BE2C (cell line): Measurements from ENCODE around the gene SLC2A1.

Source experiments
- DNase-seq: peaks from one replicate; pipeline ENCODE4 v3.0.0-alpha.2; 2020
- H3K27me3 ChIP-seq: fragments of 250-450 bp; sonication (Bioruptor Pico); 2 replicates; pipeline ENCODE4 v1.5.1; 2020; ENCODE audit warnings: mild to moderate bottlenecking
- H3K36me3 ChIP-seq: fragments of 250-450 bp; sonication (Bioruptor Pico); 2 replicates; pipeline ENCODE4 v1.5.1; 2020; ENCODE audit warnings: mild to moderate bottlenecking
- H3K4me1 ChIP-seq: fragments of 250-450 bp; sonication (Bioruptor Pico); 2 replicates; pipeline ENCODE4 v1.5.1; 2020
- H3K4me3 ChIP-seq: 2 replicates; pipeline ENCODE4 v1.5.1; 2011; ENCODE audit warnings: low read depth, low read length
- H3K9me3 ChIP-seq: fragments of 250-450 bp; sonication (Bioruptor Pico); 2 replicates; pipeline ENCODE4 v1.5.1; 2020
- CTCF ChIP-seq: IDR thresholded peaks from 2 replicates; pipeline ENCODE4 v1.5.1; 2012; ENCODE audit warnings: mild to moderate bottlenecking, low read depth, low read length

The SLC2A1 gene

GRCh38 chr1:43002116-43002515 lies 43.4 kb upstream of the SLC2A1 start:
- no peak for TF ChIP-seq CTCF
- Histone ChIP-seq H3K36me3 (no peaks in the 10 kb centered on the region), H3K4me3 (no peak overlapping the region), H3K4me1 (peaks cover 13% of the 10 kb centered on the region), H3K9me3 (no peaks in the 10 kb centered on the region), H3K27me3 (no peaks in the 10 kb centered on the region)
- no peak for DNase-seq

- Histone ChIP-seq H3K9me3 (no peaks in the 10 kb centered on the region), H3K4me1 (peaks cover 12% of the 10 kb centered on the region), H3K27me3 (no peaks in the 10 kb centered on the region), H3K4me3 (no peak overlapping the region), H3K36me3 (no peaks in the 10 kb centered on the region)
- TF ChIP-seq CTCF: no peak
- no peak for DNase-seq
Observed at GRCh38 chr1:43001434-43001833, 42.8 kb upstream of the SLC2A1 start.

GRCh38 chr1:43000271-43000670 lies 41.6 kb upstream of the SLC2A1 start:
- Histone ChIP-seq H3K36me3 (no peaks in the 10 kb centered on the region), H3K27me3 (no peaks in the 10 kb centered on the region), H3K4me3 (no peak overlapping the region), H3K4me1 (peaks cover 4% of the 10 kb centered on the region), H3K9me3 (no peaks in the 10 kb centered on the region)
- no peak for TF ChIP-seq CTCF
- no peak for DNase-seq

- H3K9me3 ChIP-seq: no peaks in the 10 kb centered on the region
- H3K36me3 ChIP-seq: no peaks in the 10 kb centered on the region
- H3K27me3 ChIP-seq: no peaks in the 10 kb centered on the region
- no peaks in the 10 kb centered on the region for H3K4me1 ChIP-seq
- DNase-seq: no peak
- H3K4me3 ChIP-seq: no peak overlapping the region
- TF ChIP-seq CTCF: no peak
Observed at GRCh38 chr1:42999308-42999707, 40.6 kb upstream of the SLC2A1 start.

- Histone ChIP-seq H3K4me3 (no peak overlapping the region), H3K4me1 (no peaks in the 10 kb centered on the region), H3K9me3 (no peaks in the 10 kb centered on the region), H3K36me3 (no peaks in the 10 kb centered on the region), H3K27me3 (no peaks in the 10 kb centered on the region)
- TF ChIP-seq CTCF: no peak
- DNase-seq: no peak
Observed at GRCh38 chr1:42998386-42998785, 39.7 kb upstream of the SLC2A1 start.

GRCh38 chr1:42996384-42996970 lies 37.8 kb upstream of the SLC2A1 start:
- DNase-seq: no peak
- no peaks in the 10 kb centered on the region for H3K36me3 ChIP-seq
- no peak overlapping the region for H3K4me3 ChIP-seq
- no peaks in the 10 kb centered on the region for H3K9me3 ChIP-seq
- TF ChIP-seq CTCF: no peak
- no peaks in the 10 kb centered on the region for H3K4me1 ChIP-seq
- no peaks in the 10 kb centered on the region for H3K27me3 ChIP-seq
